ENCODE measurements around the gene GET4.

The GET4 gene

GRCh38 chr7:900331-901040 lies 24.1 kb downstream of the GET4 start:
- DNase-seq (ENCODE audit: low read depth in 3 of 3): no peak

- no peak for DNase-seq (ENCODE audit: low read depth in 3 of 3)
Observed at GRCh38 chr7:901041-901387, 24.7 kb downstream of the GET4 start.

GRCh38 chr7:901388-902154 lies 25.2 kb downstream of the GET4 start:
- DNase-seq (ENCODE audit: low read depth in 3 of 3): peak in 1 of 3 experiments; percentile 61

- no peak for DNase-seq (ENCODE audit: low read depth in 3 of 3)
Observed at GRCh38 chr7:902996-903395, 26.6 kb downstream of the GET4 start.

GRCh38 chr7:903921-904755 lies 27.8 kb downstream of the GET4 start:
- no peak for DNase-seq (ENCODE audit: low read depth in 3 of 3)

GRCh38 chr7:904847-905246 lies 28.5 kb downstream of the GET4 start:
- no peak for DNase-seq (ENCODE audit: low read depth in 3 of 3)

- DNase-seq (ENCODE audit: low read depth in 3 of 3): no peak
Observed at GRCh38 chr7:906776-907157, 30.4 kb downstream of the GET4 start.

- no peak for DNase-seq (ENCODE audit: low read depth in 3 of 3)
Observed at GRCh38 chr7:907158-907980, 31.0 kb downstream of the GET4 start.

GRCh38 chr7:908159-908581 lies 31.8 kb downstream of the GET4 start:
- DNase-seq (ENCODE audit: low read depth in 3 of 3): no peak

GRCh38 chr7:908591-909357 lies 32.4 kb downstream of the GET4 start:
- peak in 2 of 3 experiments; percentile 33 to 57 for DNase-seq (ENCODE audit: low read depth in 3 of 3)

- DNase-seq (ENCODE audit: low read depth in 3 of 3): no peak
Observed at GRCh38 chr7:909358-910329, 33.3 kb downstream of the GET4 start.

- no peak for DNase-seq (ENCODE audit: low read depth in 3 of 3)
Observed at GRCh38 chr7:910441-910861, 34.1 kb downstream of the GET4 start.

- no peak for DNase-seq (ENCODE audit: low read depth in 3 of 3)
Observed at GRCh38 chr7:910931-911431, 34.6 kb downstream of the GET4 start.

- DNase-seq (ENCODE audit: low read depth in 3 of 3): no peak
Observed at GRCh38 chr7:911791-912480, 35.6 kb downstream of the GET4 start.

- DNase-seq (ENCODE audit: low read depth in 3 of 3): no peak
Observed at GRCh38 chr7:913736-914520, 37.6 kb downstream of the GET4 start.

- no peak for DNase-seq (ENCODE audit: low read depth in 3 of 3)
Observed at GRCh38 chr7:914521-915194, 38.3 kb downstream of the GET4 start.

Measured in stimulated activated CD4-positive, alpha-beta T cell treated with anti-CD3 and anti-CD28 coated beads, TNF-alpha, amount 100 ng/mL, for 24 hours (primary cell).